ENCODE data around the gene AWAT2. TPM values are rescaled to one million over a fixed set of nuclear protein-coding genes. Genes with fewer than 3 reads are reported as not detected.

The AWAT2 gene
- total RNA-seq, 4 donors from 2014 or later, result not detected

DNA sequence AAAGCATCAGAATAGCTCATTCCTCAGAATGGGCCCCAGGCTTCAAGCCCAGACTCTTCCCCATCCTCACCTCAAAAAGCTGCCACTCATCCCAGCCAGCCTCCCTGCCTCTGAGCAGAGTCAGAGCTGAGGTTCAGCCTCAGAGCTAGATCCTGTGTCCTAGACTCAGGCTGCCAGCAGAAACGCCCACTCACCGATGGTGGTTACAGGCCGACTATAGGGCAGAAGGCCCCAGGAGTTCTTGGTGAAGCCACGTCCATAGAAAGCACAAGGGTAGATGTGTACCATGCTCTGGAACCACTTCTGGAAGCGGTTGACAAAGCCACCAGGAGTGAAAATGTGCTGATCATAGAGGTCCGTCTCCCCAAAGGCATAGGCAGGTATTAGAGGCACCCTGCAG is 7.7 kb downstream of the AWAT2 start:
- H3K27ac ChIP-seq, result no peak overlapping the region
- H3K9me3 ChIP-seq, result no peaks in the 10 kb centered on the region
- no peaks in the 10 kb centered on the region for H3K4me1 ChIP-seq
- H3K36me3 ChIP-seq, result no peaks in the 10 kb centered on the region
- H3K4me3 ChIP-seq, result no peak overlapping the region
- H3K27me3 ChIP-seq, result no peaks in the 10 kb centered on the region
- DNase-seq, result no peak
- TF ChIP-seq, protein P1, sequence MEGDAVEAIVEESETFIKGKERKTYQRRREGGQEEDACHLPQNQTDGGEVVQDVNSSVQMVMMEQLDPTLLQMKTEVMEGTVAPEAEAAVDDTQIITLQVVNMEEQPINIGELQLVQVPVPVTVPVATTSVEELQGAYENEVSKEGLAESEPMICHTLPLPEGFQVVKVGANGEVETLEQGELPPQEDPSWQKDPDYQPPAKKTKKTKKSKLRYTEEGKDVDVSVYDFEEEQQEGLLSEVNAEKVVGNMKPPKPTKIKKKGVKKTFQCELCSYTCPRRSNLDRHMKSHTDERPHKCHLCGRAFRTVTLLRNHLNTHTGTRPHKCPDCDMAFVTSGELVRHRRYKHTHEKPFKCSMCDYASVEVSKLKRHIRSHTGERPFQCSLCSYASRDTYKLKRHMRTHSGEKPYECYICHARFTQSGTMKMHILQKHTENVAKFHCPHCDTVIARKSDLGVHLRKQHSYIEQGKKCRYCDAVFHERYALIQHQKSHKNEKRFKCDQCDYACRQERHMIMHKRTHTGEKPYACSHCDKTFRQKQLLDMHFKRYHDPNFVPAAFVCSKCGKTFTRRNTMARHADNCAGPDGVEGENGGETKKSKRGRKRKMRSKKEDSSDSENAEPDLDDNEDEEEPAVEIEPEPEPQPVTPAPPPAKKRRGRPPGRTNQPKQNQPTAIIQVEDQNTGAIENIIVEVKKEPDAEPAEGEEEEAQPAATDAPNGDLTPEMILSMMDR (IDR thresholded peaks at IDR 0.05), result no peak
- no peak for TF ChIP-seq POLR2A (IDR thresholded peaks at IDR 0.05)

DNA sequence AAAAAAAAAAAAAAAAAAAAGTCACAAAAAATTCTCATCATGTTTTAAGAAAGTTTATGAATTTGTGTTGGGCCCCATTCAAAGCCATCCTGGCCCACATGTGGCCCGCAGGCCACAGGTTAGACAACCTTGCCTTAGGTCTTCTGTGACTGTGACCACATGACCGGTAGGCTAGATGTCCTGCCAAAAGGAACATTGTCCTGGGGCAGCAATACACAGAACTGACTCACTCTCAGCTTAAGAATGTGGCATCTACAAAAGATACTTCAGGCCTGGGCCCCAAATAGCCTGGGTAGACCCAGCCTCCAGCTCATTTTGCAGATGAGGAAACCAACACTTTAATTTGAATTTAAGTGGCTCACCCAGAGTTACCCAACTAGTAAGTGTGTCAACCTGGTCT is 10.0 kb downstream of the AWAT2 start:
- TF ChIP-seq, protein P1 (IDR thresholded peaks at IDR 0.05), result no peak
- TF ChIP-seq POLR2A (IDR thresholded peaks at IDR 0.05), result no peak
- no peaks in the 10 kb centered on the region for H3K4me1 ChIP-seq
- no peaks in the 10 kb centered on the region for H3K36me3 ChIP-seq
- no peak for DNase-seq
- H3K27ac ChIP-seq, result no peak overlapping the region
- H3K4me3 ChIP-seq, result no peak overlapping the region
- H3K27me3 ChIP-seq, result no peaks in the 10 kb centered on the region
- no peaks in the 10 kb centered on the region for H3K9me3 ChIP-seq

DNA sequence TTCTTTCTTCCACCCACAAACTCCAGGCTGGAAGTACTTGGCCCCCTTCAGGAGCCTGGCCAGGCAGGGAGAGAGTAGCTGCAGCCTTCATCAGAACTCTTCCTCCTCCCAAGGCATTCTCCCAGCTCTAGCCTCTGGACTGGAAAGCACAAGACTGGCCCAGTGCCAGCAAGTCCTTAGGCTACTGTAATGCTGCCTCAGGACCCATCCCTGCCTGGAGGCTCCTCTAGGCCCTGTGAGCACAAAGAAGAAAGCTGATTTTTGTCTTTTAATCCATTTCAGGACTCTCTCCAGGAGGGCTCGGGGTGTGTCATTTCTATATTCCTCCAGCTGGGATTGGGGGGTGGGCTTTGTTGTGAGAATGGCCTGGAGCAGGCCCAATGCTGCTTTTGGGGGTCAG is 10.8 kb downstream of the AWAT2 start:
- Histone ChIP-seq H3K36me3 (no peaks in the 10 kb centered on the region), H3K9me3 (no peaks in the 10 kb centered on the region), H3K27ac (no peak overlapping the region), H3K4me1 (no peaks in the 10 kb centered on the region), H3K27me3 (no peaks in the 10 kb centered on the region), H3K4me3 (no peak overlapping the region)
- TF ChIP-seq, protein P1 (IDR thresholded peaks at IDR 0.05), result no peak
- TF ChIP-seq POLR2A (IDR thresholded peaks at IDR 0.05), result no peak
- DNase-seq, result no peak

DNA sequence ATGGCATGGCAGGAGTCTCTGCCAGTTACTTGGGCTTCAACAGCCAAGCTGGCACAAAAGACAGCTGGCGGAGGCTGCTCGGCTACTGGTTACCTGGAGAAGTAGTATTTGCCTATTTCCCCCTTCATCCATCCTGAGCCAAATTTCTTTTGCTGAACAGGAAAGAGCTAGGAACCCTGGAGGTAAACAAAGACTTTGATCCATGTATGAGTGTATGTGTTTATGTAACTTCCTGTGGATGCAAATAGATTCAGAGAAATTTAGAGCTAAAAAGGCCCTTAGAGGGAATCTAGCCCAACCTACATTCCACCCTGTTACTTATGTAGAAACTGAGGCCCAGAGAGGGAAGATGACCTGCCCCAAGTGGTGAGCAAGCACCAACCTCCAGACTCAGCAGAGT is 11.2 kb downstream of the AWAT2 start:
- Histone ChIP-seq H3K9me3 (no peaks in the 10 kb centered on the region), H3K36me3 (no peaks in the 10 kb centered on the region), H3K4me1 (no peaks in the 10 kb centered on the region), H3K4me3 (no peak overlapping the region), H3K27ac (no peak overlapping the region), H3K27me3 (no peaks in the 10 kb centered on the region)
- TF ChIP-seq, protein P1 (IDR thresholded peaks at IDR 0.05), result no peak
- no peak for TF ChIP-seq POLR2A (IDR thresholded peaks at IDR 0.05)
- DNase-seq, result no peak

DNA sequence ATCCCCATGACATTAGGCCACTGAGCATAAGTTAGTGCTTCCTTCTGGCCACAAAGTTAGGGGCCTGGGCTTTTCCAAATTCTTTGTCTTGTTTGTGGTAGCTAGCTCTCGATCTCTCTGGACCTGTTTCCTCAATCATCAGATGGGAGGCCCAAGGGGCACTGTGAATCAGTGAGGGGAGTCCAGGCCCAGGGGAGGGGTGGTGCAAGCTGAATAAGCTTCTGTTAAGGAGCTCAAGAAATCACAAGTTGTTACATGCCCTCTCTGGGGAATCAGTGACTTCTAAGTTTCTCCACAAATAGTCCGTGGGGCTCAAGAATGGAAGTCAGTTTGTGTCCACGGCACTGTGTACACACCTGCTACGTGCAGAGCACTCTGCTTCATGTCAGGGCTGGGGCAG is 15.1 kb downstream of the AWAT2 start:
- TF ChIP-seq, protein P1 (IDR thresholded peaks at IDR 0.05), result no peak
- TF ChIP-seq POLR2A (IDR thresholded peaks at IDR 0.05), result no peak
- no peaks in the 10 kb centered on the region for H3K36me3 ChIP-seq
- no peaks in the 10 kb centered on the region for H3K27me3 ChIP-seq
- no peak overlapping the region for H3K4me3 ChIP-seq
- no peaks in the 10 kb centered on the region for H3K4me1 ChIP-seq
- no peak for DNase-seq
- H3K9me3 ChIP-seq, result no peaks in the 10 kb centered on the region
- H3K27ac ChIP-seq, result no peak overlapping the region
